HG03108 (cell line): ENCODE measurements around the gene FARSB.

Experiments
- ATAC-seq: cut with Tn5 transposase; IDR thresholded peaks from one replicate; pipeline ENCODE4 v1.9.1; 2021; ENCODE audit warnings: moderate library complexity; ENCODE audit not compliant: unreplicated experiment

The FARSB gene

DNA sequence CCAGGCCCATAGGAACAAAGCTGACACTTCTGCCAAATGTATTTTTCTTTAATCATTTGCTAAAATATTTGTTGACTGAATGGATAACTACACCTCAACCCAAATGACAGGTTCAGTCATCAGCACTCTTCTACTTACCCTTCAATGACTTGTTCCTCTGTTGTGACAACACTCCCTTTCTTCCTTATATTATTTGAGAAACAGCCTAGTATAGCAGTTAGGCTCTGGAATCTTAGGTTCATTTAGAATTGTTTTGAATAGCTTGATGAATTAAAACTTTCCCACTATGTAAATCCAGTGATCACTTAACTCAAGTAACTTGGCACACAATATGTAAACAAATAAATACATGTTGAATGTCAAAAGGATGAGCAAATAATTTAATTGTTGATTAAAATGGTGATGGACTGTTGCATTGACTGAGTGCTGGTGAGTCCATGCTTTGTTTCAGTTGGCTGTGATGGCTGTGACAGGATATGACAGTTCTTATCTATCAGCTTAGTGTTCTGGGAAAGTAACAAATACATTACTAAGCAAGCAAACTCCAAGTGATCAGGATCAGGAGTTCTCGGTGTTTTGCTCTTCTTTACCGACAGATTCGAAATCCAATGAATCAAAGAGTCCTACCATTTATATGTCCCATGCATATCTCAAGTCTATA, 12.7 kb upstream of the FARSB start:
- ATAC-seq = no peak

DNA sequence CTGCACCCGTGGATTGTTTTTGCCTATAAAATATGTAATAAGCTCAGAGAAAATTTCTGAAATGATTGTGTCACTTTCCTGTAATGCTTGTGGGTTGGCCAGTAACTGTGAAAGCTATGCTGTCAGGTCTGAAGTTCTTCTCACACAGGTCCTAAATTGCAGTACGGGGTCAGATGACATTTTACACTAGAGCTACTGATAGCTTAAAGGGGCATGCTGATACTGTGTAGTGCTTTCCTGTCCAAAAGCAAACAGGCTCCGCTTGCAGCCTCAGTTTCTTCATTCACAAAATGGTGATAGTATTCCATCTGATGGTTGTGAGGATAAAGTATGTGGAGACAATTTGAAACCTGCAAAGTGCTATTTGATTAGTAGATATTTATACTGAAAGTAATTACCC, 7.6 kb upstream of the FARSB start:
- ATAC-seq = no peak

DNA sequence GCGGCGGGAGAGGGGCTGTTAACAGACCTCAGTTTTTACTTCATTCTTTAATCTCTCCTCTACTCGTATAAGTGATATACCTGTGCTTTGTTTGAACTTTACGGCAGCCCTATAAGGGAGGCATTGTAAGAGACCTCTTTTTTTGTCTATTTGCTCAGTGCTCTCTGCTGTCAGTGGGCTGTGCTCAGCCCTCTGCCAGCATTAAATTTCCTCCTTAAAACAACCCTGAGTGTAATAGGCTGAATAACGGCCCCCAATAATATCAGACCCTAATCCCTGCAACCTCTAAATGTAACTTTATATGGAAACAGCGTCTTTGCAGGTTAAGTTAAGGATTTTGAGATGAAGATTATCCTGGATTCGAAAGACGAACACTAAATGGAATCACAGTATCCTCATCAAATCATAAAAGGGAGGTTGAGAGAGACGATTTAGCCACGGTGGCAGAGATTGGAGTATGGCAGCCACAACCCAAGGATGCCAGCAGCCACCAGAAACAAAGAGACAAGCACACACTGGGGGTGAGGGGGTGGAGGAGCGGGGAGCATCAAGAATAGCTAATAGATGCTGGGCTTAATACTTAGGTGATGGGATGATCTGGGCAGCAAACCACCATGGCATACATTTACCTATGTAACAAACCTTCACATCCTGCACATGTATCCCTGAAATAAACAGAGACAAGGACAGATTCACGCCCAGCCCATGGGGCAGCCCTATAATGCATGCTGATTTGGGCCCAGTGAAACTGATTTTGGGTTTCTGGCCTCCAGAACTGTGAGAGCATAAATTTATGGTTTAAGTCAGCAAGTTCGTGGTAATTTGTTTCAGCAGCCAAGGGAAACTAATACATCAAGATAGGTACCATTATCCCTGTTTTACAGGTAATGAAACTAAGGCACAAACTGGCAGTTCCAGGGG, 894 bp upstream of the FARSB start:
- ATAC-seq = peak; percentile 6

DNA sequence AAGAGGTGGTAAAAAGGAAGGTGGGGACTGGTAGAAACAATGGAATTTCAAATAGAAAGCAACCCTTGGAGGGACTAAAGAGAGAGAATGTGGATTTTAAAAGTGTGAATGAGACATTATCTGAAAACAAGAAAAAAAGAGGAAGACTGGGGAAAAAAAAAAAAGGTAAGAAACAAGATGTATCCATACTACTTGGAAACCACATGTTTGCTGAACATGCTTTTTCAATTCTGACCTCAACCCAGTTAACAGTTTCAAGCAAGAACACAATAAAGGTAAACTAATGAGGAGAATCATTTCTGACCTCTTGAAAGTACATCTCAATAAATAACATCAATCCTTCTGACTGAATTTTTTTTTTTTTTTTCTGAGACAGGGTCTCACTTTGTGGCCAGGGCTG, 2.6 kb downstream of the FARSB start:
- ATAC-seq = no peak

DNA sequence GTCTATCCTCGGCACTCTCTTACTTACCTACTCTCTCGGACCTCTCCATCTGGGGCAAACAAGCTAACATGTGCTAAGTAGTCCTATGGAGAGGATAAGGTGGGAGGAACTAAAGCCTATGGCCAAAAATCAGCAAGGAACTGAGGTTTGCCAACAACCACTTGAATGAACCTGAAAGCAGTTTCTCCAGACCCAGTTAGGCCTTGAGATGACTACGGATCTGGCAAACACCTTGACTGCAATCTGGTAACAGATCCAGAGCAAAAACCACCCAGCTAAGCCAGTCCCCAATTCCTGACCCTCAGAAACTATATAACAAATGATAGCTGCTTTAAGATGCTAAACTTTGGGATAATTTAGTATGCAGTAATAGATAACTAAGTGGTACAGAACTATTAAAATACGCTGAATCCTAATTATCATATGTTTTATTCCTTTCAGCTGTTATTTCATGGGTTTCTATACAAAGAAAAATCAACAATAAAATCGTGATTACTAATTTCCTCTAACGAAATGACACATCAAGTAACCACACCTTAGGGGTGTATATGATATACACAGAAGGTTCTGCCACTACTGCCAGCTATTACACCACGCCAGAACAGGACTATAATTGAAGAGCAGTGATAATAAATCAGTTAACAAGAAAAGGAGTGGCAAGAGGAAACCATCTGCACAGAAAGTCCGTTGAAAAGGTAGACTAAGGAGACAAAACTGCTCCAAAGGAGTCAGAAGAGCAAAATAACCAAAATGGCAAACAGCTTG, 3.2 kb downstream of the FARSB start:
- ATAC-seq = no peak

DNA sequence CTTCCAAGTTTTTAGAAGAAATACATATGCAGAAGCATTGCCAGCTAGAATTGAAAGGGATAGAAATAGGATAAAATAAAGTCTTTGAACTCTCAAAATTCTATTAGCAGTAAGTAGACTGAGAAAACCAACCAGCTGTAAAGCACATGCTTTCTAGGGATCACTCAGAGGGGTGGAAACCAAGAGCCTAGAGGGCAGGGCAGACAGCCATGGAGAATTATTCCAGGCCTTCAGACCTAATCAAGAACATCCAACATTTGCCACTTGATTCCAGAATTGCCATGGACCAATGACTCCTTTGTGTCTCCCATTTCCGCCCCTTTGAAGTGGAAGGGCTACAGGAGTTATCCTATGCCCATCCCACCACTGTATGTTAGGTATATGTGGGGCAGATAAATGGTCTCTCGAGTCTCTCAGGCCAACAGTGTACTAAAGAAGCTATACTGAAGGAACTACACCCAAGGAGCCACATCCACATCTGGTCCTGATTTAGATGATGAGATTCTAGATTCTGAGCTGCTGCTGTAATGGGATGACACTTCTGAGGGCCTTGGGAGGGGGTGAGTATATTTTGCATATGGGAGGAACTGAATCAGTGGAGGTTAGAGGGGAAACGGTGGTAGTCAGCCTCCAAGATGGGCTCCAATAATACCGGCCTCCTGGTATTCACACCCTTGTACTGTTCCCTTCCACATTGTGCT, 4.0 kb downstream of the FARSB start:
- ATAC-seq = no peak

DNA sequence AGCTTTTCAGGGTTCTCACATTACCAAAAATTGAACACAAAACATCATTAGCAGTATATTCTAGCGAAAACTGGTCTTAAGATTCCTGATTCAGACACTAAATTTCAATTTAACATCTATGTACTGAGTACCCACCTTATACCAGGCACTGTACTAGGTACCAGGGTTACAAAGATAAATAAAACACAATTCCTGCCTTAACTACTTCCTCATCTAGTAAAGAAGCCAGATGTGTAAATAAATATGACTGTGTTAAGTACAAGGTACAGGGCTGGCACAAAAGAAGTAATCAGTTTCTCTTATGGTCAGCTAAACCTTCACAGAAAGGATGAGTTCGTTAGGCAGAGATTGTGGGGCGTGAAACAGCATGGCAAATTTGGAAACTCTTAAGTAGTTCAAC, 6.1 kb downstream of the FARSB start:
- ATAC-seq = no peak

DNA sequence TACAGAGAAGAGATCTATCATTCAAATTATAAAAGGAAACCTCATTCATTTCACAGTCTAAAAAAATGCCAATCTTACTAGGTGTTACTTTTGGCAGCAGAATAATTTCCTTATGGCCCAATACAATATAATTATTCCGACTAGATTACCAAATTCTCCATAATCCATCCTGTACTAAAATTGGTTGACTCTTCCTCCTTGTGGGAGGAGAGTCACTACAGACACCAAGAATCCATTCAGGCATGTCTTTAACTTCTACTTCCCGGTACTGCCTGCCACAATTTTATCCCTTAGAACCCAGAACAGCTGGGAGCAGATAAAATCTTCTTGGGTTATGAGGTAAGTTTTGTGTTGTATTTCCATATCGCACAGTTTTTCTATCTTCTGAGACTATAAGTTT, 9.9 kb downstream of the FARSB start:
- no peak for ATAC-seq

DNA sequence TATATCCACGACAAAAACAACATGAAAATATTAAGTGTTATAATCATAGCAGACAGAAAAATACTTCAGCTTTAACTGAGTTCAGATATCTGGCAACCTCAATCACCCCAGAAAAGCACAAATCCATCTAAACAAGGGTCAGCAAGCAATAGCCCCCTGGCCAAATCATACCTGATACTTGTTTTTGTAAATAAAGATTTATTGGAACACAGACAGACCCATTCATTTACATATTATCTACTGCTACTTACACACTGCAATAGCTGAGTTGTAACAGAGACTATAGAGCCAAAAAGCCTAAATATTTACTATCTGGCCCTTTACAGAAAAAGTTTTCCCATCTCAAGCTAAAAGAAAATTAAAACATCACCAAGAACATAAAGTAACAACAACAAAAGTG, 12.8 kb downstream of the FARSB start:
- ATAC-seq = no peak

DNA sequence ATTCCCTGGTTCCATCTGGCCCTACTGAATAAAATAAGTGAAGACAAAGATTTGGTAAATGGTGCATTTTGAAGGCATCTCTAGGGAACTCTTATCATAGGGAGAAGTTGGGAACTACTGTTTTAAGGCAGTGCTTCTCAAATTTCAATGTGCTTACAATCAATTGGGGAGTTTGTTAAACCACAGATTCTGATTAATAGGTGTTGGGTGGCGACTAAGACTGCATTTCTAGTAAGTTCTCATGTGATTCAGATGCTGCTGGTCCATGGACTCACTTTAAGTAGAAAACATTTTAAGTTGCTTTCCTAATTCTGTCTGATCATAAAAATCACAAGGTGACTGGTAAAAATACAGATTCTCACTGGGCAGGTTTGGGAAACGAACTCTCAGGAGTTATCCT, 14.6 kb downstream of the FARSB start:
- no peak for ATAC-seq

DNA sequence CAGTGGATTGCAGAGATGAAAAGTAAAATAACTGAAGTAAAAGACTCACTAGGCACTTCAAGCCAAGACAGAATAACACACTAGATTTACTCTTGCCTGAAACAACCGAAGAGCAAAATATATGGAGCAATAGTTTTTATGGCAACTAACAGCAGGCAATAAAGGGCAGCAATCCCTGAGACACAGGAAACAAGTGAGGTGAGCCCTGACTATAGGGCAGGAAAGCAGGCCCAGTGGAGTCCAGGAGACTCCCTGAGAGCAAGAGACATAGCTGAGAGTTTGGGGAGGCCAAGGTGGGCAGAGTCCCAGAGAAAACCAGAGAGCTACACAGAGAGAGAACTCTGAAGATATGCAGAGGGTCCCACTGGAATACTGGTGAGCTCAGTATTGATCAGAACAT, 18.8 kb downstream of the FARSB start:
- no peak for ATAC-seq

DNA sequence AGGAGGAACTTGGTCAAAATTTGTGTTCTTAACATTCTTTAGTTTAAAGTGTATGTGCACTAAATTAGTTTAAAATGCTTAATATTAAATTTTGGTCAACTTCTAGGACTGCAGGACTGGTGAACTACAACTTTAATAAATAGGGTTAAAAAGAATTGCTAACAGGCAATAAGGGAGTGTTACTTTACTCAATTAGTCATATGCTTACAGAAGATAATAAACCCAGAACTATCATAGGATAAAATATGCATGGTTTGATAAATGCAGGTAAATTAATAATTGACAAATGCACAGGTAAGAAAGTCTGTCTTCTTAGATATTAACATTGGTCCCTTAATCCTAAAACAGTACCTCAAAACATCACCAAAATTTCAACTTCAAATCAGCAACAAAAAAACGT, 20.6 kb downstream of the FARSB start:
- no peak for ATAC-seq

DNA sequence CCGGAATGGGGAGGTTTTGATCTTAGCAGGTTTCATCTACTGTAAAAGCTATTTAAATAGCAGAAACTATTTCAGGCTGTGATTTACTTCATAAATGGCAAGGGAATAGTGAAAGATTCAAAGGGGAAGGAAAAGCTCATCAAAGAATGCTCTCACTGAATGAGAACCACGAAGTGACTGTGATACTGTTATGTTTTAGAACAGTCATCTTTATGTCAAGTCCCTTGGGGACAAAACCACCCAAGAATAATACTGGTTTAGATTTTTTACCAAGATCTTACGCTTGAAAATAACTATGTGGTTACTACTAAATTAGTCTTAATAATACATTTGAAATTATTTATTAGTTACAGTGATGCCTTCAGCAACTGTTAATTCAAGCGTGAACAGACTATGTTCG, 28.1 kb downstream of the FARSB start:
- ATAC-seq = no peak

DNA sequence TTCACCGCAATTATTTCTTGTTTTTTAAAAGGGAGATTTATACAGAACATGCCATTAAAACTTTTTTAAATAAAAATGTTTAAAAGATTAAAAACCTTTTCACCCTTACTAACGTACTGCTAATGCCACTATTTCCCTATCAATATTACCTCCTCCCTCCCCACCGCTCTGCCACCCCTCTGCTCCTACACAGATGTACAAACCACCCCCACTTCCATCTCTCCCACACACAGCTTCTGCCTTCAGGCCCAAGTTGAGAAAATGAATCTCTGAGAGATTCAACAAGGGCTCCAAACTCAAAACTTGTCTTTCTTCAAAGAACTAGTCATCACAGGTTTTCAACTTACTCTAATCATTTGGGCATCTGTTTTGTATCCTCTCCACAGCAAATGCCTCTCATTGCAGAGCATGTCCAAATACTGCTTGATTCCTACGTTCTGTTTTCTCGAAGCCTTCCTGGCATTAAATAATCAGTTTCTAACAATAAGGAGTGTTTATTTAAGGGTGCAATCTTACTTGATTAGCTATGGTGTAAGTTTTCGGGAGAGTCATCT, 32.1 kb downstream of the FARSB start:
- no peak for ATAC-seq

DNA sequence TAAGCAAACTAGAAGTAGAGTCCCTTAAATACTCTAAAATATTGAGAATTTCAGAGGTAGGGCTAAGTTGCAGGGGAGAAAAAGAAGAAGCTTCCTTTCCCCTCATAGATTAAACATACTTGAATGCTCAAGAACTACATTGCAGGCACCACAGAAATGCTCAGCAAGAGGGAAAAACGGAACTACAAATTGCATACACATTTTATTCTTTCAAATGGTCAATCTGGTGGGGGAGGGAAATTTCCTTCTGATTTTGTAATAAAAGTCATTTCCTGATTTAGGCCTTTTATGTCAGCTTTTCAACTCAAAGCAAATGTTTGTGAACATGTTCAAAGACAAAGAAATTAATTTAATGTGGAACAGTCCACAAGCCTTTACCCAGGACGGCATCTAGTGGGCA, 33.0 kb downstream of the FARSB start:
- no peak for ATAC-seq

DNA sequence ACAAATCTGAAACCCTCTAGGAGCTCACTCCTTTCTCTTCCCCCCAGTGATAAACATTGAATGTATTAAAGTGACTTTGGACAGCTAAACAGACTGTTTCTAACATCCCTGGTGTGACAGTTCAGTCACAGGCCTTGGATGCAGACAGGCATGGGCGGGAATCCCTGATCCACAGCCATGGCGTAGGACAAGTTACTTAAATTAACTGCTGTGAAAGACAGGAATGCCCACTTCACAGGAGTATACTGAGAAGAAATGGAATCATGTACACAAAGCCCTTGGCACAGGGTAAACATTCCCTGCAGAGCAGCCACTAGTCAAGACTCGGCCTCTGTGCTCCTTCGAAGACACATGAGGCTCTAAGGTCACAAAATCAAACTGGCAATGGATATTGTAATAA, 34.0 kb downstream of the FARSB start:
- ATAC-seq = no peak

DNA sequence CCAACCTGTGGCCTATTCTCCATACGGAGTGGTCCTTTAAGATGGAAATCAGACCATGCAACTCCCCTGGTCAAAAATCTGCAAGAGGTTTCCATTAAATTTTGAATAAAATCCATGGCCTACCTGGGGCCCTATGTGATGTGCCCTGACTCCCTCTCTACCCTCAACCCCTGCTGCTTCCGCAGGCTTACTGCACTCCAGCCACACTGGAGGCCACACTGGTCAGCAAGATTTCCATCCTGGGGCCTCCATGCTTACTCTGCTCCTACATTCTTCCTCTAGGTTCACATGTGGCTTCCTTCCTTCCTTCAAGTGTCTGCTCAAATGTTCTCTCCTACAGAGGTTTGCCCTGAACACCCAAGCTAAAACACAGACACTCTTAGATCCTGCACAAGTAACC, 40.6 kb downstream of the FARSB start:
- ATAC-seq = no peak

DNA sequence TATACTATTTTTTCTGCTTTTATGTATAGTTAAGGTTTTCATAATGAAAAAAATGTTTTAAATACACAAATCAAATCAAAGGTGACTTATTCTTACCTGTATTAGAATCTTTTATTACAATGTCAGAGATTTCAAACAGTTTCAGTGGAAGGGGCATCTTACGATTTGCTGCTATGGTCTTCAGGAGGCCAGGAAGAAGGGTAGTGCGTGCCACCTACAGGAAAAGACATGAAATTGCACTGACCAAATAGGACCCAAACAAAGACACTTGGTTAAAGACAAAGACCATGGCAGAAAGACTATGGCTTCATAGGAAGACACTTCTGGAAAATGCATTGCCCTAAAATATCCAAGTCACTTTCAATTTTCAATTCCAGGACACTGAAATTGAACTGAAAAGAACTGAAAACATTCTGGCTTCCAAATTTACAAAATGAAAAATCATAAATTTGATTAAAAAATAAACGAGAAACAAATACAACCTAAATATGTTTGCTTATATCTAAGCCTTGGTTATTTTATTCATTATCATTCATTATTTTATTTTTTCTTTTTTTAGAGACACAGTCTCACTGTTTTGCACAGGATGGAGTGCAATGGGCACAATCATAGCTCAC, 42.1 kb downstream of the FARSB start:
- peak; percentile 77 for ATAC-seq

DNA sequence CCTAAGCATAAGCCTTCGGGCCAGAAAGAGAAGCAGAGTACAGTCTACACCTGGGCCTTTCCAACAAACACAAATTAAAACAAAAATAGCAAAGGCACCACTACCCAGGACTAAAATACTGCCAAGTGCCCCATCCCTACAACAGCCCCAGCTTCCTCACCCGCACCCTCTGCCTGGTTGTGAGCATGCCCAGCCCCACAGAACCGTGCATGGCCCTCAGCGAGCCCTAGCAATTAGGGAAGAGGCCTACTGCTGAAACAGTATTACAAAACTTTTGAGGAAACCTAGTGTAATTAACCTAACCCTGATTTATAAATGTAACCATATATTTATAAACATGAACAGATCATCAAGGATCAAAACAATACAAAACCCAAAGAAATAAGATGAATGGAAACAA, 44.2 kb downstream of the FARSB start:
- ATAC-seq = no peak

DNA sequence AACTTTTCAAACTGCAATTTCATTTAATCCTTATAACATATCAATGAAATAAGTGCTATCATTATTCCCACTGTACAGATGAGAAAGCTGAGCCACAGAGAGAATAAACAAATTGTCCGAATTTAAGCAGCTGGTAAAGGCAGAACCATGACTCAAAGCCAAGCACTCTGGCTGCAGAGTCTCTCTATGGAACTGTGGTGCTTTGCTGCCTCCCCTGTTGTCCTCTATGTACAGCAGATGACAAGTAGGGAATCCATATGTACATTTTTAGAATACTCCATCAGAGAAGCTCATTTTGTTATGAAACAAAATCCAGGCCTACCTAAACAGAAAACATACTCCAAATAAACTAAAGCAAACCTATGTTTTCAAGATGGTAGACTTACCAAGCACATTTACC, 45.1 kb downstream of the FARSB start:
- no peak for ATAC-seq
